HEK293T (cell line): ENCODE results near the gene FAM114A1.

Experiments
- CTCF ChIA-PET: fragments of 350-600 bp; formaldehyde crosslinking; extraction: SDS; loops from one replicate; lab custom pipeline; 2021; ENCODE audit warnings: antibody characterized with exemption, inconsistent platforms; lab: Yijun Ruan, JAX
- POLR2A ChIA-PET: fragments of 350-600 bp; formaldehyde crosslinking; extraction: SDS; loops from one replicate; lab custom pipeline; 2020; ENCODE audit warnings: antibody characterized with exemption, inconsistent platforms; lab: Yijun Ruan, JAX
- DNase-seq: peaks from one replicate; pipeline ENCODE4 v3.0.0; 2012; ENCODE audit warnings: mixed read lengths; ENCODE audit errors: extremely low spot score
- ARNT ChIP-seq: fragments of 450-650 bp; IDR thresholded peaks from 2 replicates; pipeline ENCODE4 v1.6.1; 2017; ENCODE audit warnings: mild to moderate bottlenecking
- BHLHE40 ChIP-seq: fragments of 450-650 bp; IDR thresholded peaks from 2 replicates; pipeline ENCODE4 v1.6.1; 2016; ENCODE audit warnings: mild to moderate bottlenecking, moderate library complexity, borderline replicate concordance
- CTBP1 ChIP-seq: fragments of 450-650 bp; IDR thresholded peaks from 2 replicates; pipeline ENCODE4 v1.6.1; 2016; ENCODE audit warnings: borderline replicate concordance
- ELF4 ChIP-seq: fragments of 450-650 bp; IDR thresholded peaks from 2 replicates; pipeline ENCODE4 v1.6.1; 2017; ENCODE audit warnings: antibody characterized with exemption
- FOXA1 ChIP-seq: fragments of 450-650 bp; IDR thresholded peaks from 2 replicates; pipeline ENCODE4 v1.6.1; 2016; ENCODE audit warnings: mild to moderate bottlenecking
- FOXK2 ChIP-seq: fragments of 450-650 bp; IDR thresholded peaks from 2 replicates; pipeline ENCODE4 v1.6.1; 2016; ENCODE audit warnings: mild to moderate bottlenecking
- FOXM1 ChIP-seq: fragments of 450-650 bp; IDR thresholded peaks from 2 replicates; pipeline ENCODE4 v1.6.1; 2017; ENCODE audit warnings: mild to moderate bottlenecking, borderline replicate concordance
- HDGF ChIP-seq: fragments of 450-650 bp; IDR thresholded peaks from 2 replicates; pipeline ENCODE4 v1.6.1; 2017; ENCODE audit warnings: antibody characterized with exemption, borderline replicate concordance
- L3MBTL2 ChIP-seq: fragments of 450-650 bp; conservative IDR thresholded peaks from 2 replicates; pipeline ENCODE4 v1.6.1; 2016; ENCODE audit warnings: mild to moderate bottlenecking
- LEF1 ChIP-seq: fragments of 450-650 bp; IDR thresholded peaks from 2 replicates; pipeline ENCODE4 v1.6.1; 2017; ENCODE audit warnings: mild to moderate bottlenecking, borderline replicate concordance
- NFRKB ChIP-seq: fragments of 450-650 bp; IDR thresholded peaks from 2 replicates; pipeline ENCODE4 v1.6.1; 2016; ENCODE audit warnings: mild to moderate bottlenecking, moderate library complexity
- PKNOX1 ChIP-seq: fragments of 450-650 bp; IDR thresholded peaks from 2 replicates; pipeline ENCODE4 v1.6.1; 2016
- SP1 ChIP-seq: fragments of 450-650 bp; IDR thresholded peaks from 2 replicates; pipeline ENCODE4 v1.6.1; 2017
- SUZ12 ChIP-seq: fragments of 450-650 bp; IDR thresholded peaks from 2 replicates; pipeline ENCODE4 v1.6.1; 2016; ENCODE audit warnings: mild to moderate bottlenecking
- TARDBP ChIP-seq: fragments of 450-650 bp; IDR thresholded peaks from 2 replicates; pipeline ENCODE4 v1.6.1; 2016
- ZNF384 ChIP-seq: fragments of 450-650 bp; IDR thresholded peaks from 2 replicates; pipeline ENCODE4 v1.6.1; 2016

The FAM114A1 gene

GRCh38 chr4:38891051-38891983 is 23.7 kb downstream of the FAM114A1 start:
- TF ChIP-seq NFRKB (no peak), FOXK2 (no peak), LEF1 (no peak), SUZ12 (no peak), ZNF384 (no peak), HDGF (no peak)
- ChIA-PET CTCF (no interaction called here), POLR2A (no interaction called here)
- no peak for DNase-seq

GRCh38 chr4:38894322-38894982 is 26.8 kb downstream of the FAM114A1 start:
- no peak for DNase-seq
- ChIA-PET CTCF (no interaction called here), POLR2A (no interaction called here)
- no peak for TF ChIP-seq NFRKB
- no peak for TF ChIP-seq FOXM1
- TF ChIP-seq SP1, result no peak
- TF ChIP-seq L3MBTL2, result no peak; the same call in 1 of the 2 replicates
- no peak for TF ChIP-seq CTBP1
- no peak for TF ChIP-seq ELF4
- no peak for TF ChIP-seq FOXK2
- TF ChIP-seq BHLHE40, result no peak
- no peak for TF ChIP-seq ZNF384
- no peak for TF ChIP-seq ARNT
- TF ChIP-seq LEF1, result no peak

- POLR2A ChIA-PET, result no interaction called here
- CTCF ChIA-PET, result interaction anchor here (0.5 to 1.1 kb wide), 3 partner anchors 238 to 777 kb away, joined by 3 to 7 read pairs (median 3); no protein-coding TSS in a partner anchor
- no peak for DNase-seq
- TF ChIP-seq FOXM1 (no peak), FOXK2 (no peak), SP1 (no peak), ELF4 (no peak), CTBP1 (no peak), HDGF (no peak), ARNT (no peak), ZNF384 (no peak), PKNOX1 (no peak), BHLHE40 (no peak), NFRKB (no peak), TARDBP (no peak), LEF1 (no peak), SUZ12 (no peak), FOXA1 (no peak), L3MBTL2 (no peak)
Observed at GRCh38 chr4:38896940-38897339, 29.3 kb downstream of the FAM114A1 start.

GRCh38 chr4:38898245-38898644 is 30.6 kb downstream of the FAM114A1 start:
- POLR2A ChIA-PET, result no interaction called here
- TF ChIP-seq SP1 (no peak), FOXA1 (no peak), BHLHE40 (no peak), CTBP1 (no peak), HDGF (no peak), TARDBP (no peak), NFRKB (no peak), ZNF384 (no peak)
- CTCF ChIA-PET, result interaction anchor here (0.7 kb wide), 1 partner anchor 321 kb away, joined by 4 read pairs; no protein-coding TSS in a partner anchor
- DNase-seq, result no peak

GRCh38 chr4:38902221-38902620 is 34.6 kb downstream of the FAM114A1 start:
- DNase-seq, result no peak
- ChIA-PET POLR2A (interaction anchor here (1.1 kb wide), 1 partner anchor 557 kb away, joined by 4 read pairs; the partner anchor contains the start of genes LIAS and RPL9), CTCF (interaction anchor here (0.6 to 2.2 kb wide), 2 partner anchors 89 to 233 kb away, joined by 3 to 19 read pairs; no protein-coding TSS in a partner anchor)
- no peak for TF ChIP-seq CTBP1
- no peak for TF ChIP-seq SP1
- no peak for TF ChIP-seq NFRKB
- no peak for TF ChIP-seq ARNT
- no peak for TF ChIP-seq HDGF
- TF ChIP-seq FOXK2, result no peak
- TF ChIP-seq ZNF384, result no peak
- no peak for TF ChIP-seq BHLHE40
- no peak for TF ChIP-seq FOXA1
- TF ChIP-seq SUZ12, result no peak
- TF ChIP-seq ELF4, result no peak
- no peak for TF ChIP-seq LEF1
- no peak for TF ChIP-seq TARDBP
- no peak for TF ChIP-seq PKNOX1
- no peak for TF ChIP-seq L3MBTL2
- TF ChIP-seq FOXM1, result no peak
